RCC 7860 (cell line): ENCODE measurements around the gene JPT1.
"Not testable (repeated sequence)": the region's sequence is repeated elsewhere in the genome, so short reads cannot be mapped to it uniquely, and the experiment has no call there.

Experiments
- DNase-seq: peaks from one replicate; pipeline ENCODE4 v3.0.0-alpha.2; 2015; ENCODE audit warnings: low spot score
- FAIRE-seq: peaks from 2 replicates; lab custom pipeline; 2012; peaks lifted over from hg19 to GRCh38; lab: Jason Lieb, UNC

Gene JPT1

DNA sequence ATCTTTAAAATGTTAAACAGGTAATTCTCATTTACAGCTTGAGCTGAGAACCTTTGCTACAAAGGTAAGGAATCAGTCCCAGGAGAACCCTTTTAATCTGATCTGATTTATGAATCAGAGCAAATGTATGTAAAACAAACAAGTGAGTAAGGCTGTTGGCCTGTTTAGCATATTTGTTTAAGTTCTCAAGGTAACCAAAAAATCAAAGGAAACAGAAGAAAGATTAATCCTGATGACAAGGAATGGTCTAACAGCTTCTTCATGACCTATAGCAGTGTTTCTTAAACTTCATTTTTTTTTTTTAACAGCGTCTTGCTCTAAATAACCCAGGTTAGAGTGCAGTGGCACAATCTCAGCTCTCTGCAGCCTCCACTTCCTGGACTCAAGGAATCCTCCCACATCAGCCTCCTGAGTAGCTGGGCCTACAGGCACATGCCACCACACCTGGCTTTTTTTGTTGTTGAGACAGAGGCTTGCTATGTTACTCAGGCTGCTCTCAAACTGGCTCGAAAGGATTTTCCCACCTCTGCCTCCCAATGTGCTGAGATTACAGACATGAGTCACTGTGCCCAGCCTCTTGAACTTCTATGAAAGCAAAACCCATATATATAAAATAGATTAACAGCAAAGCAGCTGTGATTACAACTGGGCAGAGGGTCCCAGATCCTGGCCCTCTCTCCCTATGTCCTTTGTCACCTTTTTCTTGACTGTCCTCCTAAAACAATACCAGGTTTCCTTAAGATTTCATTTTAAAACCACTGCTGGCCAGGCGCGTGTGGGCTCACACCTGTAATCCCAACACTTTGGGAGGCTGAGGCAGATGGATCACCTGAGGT, 5.1 kb upstream of the JPT1 start:
- no peak for FAIRE-seq
- DNase-seq = peak; percentile 45

- FAIRE-seq = not testable (repeated sequence)
- peak; percentile 29 for DNase-seq
Measured at GRCh38 chr17:75158480-75158879, 4.2 kb upstream of the JPT1 start.

DNA sequence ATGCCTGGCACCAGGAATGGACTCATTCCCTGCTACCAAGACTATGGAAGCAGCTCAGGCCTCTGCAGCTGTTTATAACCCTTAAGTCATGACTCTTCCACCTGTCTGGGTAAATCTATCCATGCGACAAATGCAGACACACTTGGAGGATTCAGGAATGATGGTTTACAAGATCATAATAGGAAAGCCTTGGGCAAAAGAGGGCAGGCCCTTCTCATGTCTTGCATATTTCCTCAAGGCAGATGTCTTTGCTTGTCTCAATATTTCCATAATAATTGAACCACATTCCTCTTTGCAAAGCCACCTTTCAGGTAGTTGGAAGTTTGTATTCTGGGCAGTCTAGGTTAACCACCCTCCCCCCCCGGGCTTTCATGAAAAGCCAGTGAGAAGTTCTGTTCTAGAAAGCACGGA, 884 bp upstream of the JPT1 start:
- DNase-seq = peak; percentile 28
- FAIRE-seq = no peak

DNA sequence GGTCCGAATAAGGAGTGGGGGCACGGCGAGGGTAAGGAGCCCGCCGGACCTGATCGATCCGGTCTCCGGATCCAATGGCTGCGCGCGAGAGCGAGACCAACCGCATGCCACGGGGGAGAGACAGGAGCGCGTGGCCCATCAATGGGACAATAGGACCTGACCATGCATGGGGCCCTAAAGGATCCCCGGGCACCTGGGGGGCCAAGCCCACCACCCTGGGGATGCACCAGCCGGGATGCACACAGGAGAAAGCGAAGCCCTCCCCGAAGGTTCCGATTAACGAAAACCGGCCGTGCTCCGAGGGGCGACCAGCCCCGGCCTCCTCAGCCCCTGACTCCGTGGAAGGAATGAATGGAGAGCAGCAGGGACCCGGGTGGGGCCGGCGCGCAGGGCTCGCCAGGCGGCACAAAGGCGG, 525 bp downstream of the JPT1 start:
- FAIRE-seq (no peak), DNase-seq (no peak)

DNA sequence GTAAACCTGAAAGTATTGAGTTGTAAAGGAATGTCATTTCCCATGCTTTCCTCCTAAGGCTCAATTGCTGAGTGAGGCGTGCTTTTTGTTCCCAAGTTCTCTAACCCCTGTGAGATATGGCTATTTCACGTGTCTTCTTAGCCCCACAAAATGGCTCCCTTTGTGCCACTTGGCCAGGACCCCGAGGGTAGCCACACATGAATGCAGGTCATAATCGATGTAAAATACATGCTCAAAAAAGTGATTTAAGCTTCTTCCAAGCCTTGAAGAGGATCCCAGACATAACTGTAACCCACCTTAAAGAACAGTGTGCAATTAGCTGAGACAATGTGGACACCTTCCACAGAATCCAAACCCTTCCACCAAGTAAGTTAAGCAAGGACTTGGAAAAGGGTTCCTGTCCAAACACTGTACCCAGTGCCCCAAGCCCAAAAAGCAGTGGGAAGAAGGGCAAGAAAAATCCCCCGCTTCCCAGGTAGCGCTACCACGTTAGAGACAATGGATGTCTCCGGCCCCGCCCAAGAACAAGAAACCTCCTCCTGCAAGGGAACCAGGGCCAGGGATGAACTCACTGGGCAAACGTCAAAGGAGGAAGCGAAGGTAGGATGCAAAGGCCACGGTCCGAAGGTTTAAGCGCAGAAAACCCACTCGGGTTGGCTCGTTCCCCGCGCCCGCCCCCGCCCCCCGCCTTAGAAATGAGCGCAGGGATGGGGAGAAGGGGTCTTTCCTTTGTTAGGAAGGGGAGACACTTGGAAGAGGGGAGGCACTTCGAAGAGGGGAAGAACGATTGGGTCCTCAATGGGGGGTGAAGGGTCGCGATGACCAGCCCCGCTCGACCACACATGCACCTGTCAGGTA, 1.2 kb downstream of the JPT1 start:
- FAIRE-seq (no peak), DNase-seq (peak; percentile 46)

DNA sequence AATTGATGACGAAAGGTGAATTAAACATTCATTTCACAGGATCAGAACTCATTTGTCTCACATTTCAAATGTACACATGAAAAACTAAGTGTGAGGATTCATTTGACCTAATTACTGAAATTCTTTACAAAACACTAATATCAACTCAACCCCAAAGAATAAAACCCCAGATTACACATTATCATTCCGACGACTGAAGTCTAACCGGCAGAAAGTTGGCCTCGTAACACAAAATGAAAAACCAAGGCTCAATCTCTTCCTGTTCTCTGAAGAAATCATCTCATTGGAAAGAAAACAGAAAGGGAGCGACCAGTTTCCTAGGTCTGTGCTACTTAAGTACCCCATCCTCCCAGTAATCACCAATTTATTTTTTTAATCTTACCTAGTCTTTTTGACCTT, 1.8 kb downstream of the JPT1 start:
- DNase-seq (no peak), FAIRE-seq (no peak)

GRCh38 chr17:75151930-75152329, 2.4 kb downstream of the JPT1 start:
- FAIRE-seq (no peak), DNase-seq (no peak)

DNA sequence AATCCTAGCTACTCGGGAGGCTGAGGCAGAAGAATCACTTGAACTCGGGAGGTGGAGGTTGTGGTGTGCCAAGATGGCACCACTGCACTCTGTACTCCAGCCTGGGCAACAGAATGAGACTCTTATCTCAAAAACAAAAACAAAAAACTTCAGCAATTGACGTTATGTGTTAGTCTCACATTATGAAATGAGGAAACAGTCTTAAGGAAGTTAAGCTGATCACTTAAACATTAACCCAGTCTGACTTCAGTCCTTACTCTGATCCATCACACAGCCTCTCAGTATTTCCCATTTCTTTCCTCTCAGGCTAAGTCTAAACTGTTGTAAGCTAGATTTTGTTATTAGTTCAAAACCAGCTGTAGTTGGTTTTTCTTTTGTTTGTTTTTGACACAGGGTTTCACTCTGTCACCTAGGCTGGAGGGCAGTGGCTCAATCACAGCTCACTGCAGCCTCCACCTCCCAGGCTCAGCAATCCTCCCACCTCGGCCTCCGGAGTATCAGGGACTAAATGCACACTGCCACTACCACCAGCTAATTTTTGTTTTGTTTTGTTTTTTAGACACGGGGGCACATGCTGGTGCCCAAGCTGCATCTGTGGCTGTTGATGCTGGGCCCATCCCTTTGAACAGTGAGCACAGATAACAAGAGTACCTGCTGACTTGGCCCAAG, 6.3 kb downstream of the JPT1 start:
- FAIRE-seq (no peak), DNase-seq (no peak)

- FAIRE-seq = no peak
Measured at GRCh38 chr17:75146592-75146991, 7.7 kb downstream of the JPT1 start.

DNA sequence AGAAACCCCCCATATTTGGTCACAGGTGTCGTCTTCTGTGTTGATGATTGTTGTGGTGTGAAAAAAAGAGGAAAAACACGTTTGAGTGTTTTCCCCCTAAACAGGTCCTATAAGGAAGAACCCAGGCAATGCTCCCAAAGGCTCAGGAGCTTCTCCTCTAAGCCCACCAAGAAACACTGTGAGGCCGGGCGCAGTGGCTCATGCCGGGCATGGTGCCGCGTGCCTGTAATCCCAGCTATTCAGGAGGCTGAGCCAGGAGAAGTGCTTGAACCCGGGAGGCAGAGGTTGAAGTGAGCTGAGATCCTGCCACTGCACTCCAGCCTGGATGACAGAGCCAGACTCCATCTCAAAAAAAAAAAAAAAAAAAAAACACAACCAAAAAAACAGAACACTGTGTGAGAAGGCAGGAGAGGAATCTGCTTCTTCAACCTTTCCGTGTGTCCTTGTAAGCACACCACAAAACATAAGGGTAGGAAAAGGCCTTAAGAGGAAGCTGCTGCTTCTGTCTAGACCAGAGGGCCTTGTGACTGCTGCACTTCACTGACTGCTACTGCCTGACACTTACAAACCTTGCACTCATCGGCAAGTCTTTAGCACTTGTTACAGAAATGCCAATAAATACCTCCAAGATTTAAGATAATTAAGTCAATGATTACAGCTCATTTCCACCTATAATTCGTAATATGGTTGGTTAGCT, 9.3 kb downstream of the JPT1 start:
- no peak for DNase-seq
- no peak for FAIRE-seq

More at GRCh38 chr17:75146592-75146991, 7.7 kb downstream of the JPT1 start:
- no peak for DNase-seq

DNA sequence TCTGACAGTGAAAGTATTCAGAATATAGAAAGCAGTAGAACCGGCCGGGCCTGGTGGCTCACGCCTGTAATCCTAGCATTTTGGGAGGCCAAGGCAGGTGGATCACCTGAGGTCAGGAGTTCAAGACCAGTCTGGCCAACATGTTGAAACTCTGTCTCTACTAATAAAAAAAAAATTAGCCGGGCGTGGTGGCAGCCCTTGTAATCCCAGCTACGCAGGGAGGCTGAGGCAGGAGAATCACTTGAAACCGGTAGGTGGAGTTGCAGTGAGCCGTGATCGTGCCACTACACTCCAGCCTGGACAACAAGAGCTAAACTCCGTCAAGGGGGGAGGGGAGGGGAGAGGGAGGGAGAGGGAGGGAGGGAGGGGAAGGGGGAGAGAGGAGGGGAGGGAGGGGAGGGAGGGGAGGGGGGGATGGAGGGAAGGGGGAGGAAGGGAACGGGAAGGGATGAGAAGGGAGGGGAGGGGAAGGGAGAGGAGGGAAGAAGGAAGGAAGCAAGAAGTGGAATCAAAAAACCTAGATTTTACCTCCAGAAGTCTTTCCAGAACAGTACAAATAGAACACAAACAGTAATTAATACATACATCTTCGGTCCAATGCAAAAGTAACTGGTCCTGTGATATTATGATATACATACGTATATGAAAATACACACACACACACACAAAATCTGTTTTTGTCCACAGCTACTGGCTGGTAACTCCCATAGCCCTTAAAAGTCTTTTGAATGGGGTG, 11.9 kb downstream of the JPT1 start:
- no peak for DNase-seq
- no peak for FAIRE-seq

GRCh38 chr17:75138519-75138918, 15.8 kb downstream of the JPT1 start:
- FAIRE-seq (no peak), DNase-seq (no peak)

DNA sequence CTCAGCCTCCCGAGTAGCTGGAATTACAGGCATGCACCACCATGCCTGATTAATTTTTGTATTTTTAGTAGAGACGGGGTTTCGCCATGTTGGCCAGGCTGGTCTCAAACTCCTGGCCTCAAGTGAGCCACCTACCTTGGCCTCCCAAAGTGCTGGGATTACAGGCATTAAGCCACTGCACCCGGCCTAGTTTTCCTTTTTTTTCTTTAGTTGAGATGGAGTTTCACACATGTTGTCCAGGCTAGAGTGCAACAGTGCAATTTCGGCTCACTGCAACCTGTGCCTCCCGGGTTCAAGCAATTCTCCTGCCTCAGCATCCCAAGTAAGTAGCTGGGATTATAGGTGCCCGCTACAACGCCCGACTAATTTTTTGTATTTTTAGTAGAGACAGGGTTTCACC, 16.6 kb downstream of the JPT1 start:
- DNase-seq, FAIRE-seq: not testable (repeated sequence)

DNA sequence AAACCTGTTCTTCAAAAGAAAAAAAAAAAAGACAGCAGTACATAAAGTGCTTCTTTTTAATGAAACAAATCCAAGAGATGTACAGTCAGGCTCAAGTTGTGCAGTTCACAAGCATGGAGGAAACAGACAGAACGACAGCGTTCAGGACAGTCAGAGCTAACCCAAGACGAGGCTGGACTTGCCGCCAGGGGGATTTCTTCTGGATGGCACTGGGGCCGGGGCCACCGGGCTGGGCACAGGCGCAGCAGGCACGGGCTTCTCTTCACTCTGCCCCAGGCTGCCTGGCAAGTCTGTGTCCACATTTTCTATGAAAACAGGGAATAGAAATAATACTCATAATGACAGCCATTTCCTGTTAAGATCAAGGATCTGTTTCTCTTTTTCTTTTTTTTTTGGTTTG, 18.4 kb downstream of the JPT1 start:
- FAIRE-seq (no peak), DNase-seq (no peak)

DNA sequence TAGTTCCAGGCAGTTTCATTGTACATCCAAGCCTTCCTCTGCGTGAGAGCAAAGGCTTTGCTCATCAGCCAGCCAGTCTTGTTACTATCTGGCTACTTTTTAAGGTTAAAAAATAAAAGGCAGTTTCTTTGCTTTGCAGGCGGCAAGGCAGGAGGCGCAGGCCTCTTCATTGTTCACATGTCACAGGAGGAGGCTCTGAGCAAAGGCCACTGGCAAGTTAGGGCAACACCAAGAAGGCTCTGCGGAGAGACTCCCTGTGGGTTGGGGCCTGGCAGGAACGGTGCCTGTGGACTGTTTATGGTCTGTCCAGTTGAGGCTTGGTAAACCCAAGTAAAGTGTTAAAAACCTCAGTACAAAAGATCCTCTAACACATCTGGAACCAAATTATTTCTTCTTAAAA, 18.9 kb downstream of the JPT1 start:
- FAIRE-seq (no peak), DNase-seq (no peak)

GRCh38 chr17:75133607-75134347, 20.5 kb downstream of the JPT1 start:
- not testable (repeated sequence) for DNase-seq, FAIRE-seq

DNA sequence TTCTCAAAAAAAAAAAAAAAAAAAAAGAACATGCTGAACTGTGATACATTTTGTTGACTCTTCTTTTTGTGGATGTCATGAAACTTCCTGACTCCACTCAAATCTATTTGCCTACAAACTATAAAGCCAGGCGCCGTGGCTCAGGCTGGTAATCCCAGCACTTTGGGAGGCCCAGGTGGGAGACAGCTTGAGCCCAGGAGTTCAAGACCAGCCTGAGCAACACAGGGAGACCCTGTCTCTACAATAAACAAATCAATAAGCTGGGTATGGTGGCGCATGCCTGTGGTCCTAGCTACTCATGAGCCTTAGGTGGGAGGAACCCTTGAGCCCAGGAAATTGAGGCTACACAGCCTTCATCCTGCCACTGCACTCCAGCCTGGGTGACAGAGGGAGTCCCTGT, 21.3 kb downstream of the JPT1 start:
- FAIRE-seq (no peak), DNase-seq (no peak)

DNA sequence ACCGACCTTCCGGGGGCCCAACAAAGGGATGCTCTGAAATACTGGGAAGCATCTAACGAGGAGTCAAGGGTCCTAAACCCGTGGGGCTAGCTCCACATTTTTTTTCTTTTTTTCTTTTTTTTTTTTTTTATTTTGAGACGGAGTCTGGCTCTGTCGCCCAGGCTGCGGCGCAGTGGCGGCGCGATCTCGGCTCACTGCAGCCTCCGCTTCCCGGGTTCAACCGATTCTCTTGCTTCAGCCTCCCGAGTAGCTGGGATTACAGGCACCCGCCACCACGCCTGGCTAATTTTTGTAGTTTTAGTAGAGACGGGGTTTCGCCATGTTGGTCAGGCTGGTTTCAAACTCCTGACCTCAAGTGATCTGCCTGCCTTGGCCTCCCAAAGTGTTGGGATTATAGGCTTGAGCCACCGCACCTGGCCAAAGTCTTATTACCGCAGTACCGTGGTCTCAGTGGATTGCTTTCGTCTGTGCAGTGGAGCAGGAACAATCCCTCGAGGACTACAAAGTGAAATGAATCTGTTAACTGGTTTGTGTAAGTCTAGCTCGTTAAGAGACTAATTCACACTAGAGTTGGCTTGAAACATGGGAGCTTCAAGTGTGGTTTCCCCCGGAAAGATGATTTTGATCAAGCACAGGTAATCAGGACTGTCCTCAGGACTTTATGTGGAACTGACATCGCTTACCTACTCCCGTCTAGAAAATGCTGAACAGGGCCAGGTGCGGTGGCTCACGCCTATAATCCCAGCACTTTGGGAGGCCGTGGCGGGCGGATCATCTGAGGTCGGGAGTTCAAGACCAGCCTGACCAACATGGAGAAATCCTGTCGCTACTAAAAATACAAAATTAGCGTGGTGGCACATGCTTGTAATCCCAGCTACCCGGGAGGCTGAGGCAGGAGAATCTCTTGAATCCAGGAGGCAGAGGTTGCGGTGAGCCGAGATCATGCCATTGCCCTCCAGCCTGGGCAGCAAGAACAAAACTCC, 22.0 kb downstream of the JPT1 start:
- FAIRE-seq, DNase-seq: not testable (repeated sequence)
